GM19193 (cell line): ENCODE results near the gene TDP1.

ENCODE experiments used
- POLR2A ChIP-seq: IDR thresholded peaks from 4 replicates; pipeline ENCODE4 v1.6.1; 2011; ENCODE audit not compliant: insufficient read depth, insufficient read length; ENCODE audit errors: extremely low read depth

The TDP1 gene

DNA sequence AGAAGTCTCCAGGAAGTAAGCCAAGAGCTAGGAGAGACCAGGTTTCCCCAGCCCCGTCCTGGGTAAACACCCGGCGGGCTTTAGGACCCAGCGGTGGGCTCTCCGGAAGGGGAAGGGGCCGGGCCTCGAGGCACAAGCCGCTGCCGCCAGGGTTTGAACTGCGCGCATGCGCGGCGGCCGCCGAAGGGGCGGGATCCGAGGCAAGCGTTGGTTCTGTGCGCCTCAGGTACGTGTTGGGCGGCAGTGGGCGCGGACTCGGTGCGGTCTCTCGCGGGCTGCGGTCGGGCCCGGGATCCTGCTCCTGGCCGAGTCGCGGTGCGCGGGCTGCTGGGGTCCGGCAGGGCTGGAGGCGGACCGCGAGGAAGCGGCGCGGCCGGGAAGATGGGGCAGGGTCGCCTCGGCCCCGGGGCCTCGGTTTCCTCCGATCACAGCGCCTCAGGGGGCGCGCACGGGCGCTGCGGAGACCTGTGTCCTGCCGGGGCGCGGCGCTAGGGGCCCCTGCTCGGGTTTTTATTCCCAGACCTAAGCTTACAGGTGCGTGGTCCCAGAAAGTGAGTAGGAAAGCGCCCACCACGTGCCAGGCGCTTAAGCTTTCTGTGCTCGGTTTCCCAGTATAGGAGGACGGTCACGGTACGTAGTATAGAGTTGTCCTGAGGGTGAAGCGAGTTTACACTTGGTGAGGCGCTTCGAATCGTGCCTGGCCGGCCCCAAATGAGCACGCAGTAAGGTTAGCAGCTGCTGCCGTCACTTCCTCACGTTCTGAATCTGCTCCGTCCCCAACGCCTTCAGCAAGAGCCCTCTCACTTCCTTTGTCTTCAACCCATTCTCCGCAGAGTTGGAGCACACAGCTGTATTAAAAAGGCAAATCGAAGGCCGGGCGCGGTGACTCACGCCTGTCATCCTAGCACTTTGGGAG, at the start of gene TDP1:
TSS of gene TDP1 (plus strand) at position 183 of the 916 bp plus-strand sequence. CDS start 7,188 bp downstream, outside the sequence.
- TF ChIP-seq POLR2A: peak; percentile 85

DNA sequence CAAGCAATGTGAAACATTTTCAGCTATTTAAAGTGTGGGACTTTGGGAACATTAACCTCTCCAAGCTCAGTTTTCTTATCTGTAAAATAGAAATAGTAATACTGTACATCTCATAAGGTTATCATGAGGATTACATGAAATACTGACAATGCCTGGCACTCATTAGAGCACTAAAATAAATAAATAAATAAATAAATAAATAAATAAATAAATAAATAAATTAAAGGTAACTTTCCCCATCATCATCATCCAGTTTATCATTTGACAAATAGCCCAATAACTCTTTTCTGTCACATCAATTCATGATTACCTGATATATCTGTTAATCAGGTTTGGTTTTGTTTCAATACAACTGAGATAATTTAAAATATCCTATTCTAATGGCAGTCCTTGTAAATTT, 49.7 kb upstream of the TDP1 start:
- TF ChIP-seq POLR2A: no peak

DNA sequence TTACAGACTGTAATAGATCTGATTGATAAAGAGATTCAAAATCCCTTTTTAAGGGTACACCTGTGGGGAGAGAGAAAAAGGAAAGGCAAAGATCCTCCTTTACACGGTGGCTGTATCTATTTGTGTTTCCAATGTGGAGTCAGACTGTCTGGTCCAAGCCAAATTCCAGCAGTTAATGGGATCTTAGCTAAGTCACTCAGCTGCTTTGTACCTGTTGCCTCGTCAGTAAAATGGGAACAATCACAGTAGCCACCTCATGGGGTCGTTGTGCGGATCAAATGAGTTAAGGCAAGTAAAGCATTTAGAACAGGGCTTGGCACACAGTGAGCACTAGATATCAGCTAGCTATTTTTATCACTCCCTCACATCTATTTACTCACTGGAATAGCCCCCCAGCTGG, 48.1 kb upstream of the TDP1 start:
- no peak for TF ChIP-seq POLR2A

DNA sequence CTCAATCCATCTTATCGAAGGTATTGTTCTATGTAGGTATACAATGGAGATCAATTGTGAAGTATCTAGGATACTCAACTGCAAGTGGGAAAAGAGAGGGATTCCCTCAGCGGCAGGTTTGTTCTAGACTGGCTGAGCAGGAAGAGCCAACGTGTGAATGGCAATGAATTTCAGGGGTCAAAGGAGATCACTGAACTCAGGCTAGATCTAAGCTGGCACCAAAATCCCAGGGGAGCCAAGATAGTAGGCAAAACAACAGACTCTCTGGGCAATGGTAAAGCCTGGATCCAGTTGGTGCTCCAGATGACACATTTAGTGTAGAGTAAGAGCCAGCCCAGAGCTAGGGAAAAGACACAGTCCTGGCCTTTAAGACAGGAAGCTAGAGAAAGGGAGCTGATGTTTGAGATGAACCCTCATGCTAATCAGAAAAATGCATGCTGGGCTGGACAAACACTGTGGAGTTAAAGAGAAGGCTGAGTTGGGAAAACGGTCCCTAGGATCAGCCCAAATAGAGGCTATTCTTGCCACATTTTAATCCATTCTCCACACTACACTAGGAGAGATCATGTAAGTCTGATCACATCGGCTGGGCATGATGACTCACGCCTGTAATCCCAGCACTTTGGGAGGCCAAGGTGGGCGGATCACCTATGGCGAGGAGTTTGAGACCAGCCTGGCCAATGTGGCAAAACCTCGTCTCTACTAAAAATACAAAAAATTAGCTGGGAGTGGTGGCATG, 46.8 kb upstream of the TDP1 start:
- no peak for TF ChIP-seq POLR2A

DNA sequence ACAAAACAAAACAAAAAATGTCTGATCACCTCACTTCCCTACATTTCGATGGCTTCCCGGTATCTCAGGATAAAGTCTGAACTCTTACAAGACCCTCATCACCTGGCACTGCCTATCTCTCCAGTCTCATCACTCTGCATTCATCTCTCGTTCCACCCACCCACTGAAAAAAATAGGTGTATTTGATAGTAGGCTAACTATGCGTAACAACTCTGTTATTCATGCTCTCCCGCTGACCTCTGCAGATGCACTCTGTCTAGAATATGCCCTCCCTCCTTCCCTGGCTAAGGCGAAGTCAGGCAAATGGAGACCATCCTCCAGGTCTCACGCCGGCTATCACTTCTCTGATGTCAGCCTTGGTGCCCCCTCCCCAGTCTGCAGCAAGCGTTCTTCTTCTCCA, 46.1 kb upstream of the TDP1 start:
- no peak for TF ChIP-seq POLR2A

DNA sequence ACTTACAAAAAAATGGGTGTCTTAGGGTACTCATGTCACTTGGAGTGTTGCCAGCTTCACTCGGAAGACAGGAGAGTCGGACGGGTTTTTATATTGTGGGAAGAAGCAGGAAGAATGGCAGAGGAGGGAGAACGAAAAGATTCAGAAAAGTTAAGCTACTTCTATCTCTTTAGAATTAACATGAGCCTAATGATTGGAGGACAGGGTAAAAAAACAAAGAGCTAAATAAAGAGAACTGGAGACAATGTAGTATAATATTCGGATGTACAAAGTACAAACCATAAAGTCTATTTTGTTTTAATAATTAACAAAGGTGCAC, 45.1 kb upstream of the TDP1 start:
- TF ChIP-seq POLR2A: no peak

DNA sequence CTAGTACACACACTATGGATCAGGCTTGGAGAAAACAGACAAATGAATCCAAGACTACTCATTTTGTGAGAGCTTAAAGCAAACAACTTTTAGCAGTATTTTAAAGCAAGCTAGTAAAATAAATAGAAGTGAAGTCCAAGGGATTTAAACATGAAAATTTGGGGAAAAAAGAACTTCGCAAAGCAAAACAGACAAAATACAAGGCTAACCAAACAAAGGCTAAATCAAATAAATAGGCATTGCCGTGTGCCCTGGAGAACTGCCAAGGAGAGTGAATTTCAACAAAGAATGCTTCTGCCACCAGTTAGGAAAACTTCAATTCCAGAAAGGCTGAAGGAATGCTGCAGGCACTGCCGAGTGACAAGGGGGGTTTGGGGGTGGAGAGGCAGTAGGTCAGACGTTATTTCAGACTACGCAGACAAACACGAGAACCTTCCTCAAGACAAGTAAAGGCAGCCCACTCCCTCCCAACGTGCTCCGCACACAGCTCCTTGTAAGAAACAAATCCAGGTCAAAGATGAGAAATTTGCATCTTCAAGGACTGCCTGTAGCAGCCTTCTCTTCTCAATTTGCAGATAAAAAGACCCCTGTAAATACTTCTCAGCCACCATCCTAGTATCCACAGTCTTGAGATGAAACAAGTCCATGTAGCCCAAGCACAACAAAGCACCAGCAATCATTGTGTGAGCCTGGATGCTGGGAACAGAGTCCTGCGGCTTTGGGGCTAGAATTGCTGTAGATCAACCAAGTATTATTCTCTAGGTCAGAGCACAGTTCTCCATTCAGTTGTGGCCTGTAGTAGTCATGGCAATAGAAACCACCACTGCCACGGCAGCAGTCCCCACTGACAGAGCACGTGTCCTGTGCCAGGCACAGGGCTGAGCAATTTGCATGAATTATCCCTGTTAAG, 44.5 kb upstream of the TDP1 start:
- TF ChIP-seq POLR2A: no peak

DNA sequence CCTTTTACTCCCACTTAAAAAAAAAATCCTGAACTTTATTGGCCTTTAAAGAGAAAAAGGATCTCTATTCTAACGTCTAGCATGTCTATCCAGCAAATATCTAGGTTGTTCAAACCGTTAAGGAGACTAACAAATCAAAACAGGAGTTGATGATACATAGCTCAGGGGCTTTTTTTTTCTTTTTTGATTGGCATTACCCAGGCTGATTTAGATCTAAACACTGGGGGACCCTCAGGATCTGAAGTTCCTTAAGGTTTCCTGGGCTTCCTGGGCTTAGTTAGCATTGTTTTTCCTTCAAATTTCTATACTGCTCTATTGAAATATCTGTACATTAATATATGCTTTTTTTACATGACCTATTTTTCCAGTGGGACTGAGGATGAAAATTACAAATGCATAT, 43.5 kb upstream of the TDP1 start:
- no peak for TF ChIP-seq POLR2A

DNA sequence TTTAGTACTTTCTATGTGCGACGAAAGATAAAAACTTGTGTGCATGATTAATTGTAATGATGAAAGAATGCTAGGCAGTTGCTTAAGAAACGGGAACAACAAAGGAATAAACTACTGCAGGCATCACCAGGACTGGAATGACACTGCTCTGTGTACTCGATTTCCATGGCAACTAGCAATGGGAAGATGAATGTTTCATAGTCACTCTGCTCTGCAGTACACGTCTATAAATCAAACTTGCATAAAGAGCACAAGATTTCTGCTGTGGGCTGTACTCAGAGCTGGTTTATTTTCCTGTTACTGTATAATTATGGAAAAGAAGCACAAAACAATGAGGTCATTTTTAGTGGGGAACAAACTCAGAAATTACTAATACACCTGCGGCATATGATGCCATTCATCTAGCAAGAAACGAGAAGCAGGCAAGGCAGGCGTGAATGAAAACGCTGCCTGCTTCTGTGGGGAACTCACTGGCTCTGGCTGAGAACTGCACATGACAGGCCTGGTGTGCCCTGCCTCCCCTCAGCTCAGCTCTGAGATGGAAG, 43.0 kb upstream of the TDP1 start:
- no peak for TF ChIP-seq POLR2A

DNA sequence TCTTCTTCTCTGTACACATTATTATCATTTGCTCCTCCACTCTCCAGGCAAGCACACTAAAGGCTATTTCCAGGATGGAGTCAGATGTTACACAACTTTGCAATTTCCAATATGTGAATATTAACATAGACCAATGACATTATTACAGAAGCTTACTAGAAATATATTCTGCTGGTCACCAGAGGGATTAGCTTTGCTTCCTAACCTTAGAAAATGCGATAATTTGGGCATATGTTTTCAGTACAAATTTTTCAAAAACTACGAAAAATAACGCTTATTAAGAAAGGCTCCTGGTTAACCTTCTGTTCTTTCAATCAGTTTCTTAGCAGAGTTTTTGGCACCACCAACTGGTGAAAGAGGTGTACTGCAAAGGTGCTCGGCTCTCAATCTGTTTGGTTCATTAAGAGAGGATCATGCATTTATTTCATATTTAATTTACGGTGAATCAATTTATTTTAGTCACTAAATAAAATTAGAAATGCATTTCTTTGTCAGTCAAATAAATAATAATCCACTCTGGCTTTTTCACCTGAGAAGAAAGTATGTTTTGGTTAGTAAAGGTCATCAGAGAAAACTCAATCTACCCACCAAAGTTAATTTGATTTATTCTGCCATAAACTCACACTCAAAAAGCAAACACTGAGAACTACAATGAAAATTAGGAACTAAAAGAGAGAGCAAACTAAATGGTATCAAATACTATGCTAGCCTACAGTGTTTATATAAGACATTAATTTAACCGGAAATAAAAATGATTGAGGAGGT, 40.4 kb upstream of the TDP1 start:
- no peak for TF ChIP-seq POLR2A

DNA sequence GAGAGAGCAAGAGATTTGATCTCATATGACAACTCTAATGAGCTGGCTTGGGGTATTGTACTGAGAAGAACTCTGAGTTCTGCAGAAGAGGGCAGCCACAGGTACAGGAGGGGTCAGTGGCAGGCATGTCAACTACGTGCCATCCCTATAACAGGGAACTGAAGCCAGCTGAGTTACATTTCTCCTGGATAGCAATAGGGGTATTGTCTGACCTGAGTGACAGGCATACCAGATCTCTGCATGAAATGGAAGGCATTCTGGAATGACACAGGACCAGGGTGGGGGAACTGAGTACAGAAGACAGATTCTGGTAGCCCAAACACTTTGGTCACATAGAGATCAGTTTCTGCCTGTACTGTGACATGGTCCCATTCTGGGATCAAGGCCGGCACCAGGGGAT, 37.0 kb upstream of the TDP1 start:
- TF ChIP-seq POLR2A: no peak

DNA sequence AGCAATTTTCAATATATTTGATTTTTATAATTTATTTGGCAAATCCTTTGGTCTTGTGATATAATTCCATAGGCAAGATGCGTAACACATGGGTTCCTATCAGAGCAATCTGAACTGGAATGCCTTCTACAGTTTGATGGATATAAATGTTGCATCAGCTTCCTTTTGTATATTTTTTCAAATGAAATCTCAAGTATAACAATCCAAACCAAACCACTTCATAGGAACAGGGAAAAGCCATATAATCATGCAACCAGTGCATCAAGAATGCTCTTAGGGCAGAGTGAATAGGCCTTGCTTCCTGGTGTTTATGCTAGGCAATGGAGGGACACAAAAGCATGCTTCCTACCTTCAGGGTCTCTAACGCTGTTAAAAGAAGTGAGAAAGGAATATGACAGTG, 35.7 kb upstream of the TDP1 start:
- TF ChIP-seq POLR2A: no peak

DNA sequence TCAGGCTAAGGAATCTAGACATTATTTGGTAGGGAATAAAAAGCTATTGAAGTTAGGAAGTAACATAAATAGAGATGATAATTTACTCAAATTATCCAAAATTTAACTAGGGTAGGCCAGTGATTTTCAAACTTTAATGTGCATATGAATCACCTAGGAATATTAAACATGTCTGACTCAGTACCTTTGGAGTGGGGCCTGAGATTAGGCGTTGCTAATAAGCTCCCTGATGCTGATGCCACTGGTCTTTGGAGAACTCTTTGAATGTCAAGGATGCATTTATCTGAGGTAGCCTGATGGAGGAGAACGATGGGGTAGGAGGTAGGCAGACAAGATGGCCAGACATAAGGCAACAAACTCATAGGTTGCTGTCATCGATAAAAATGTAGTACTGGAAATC, 34.4 kb upstream of the TDP1 start:
- no peak for TF ChIP-seq POLR2A
